Calu3 (cell line): Measurements from ENCODE around the gene UTRN. TPM values are rescaled to one million over a fixed set of nuclear protein-coding genes. Genes with fewer than 3 reads are reported as not detected.

Experiments used
- BruUV-seq: library from RNA; stranded (reverse); fragments of 400-500 nt; replicated peaks from 2 replicates; lab custom pipeline; 2021; lab: Mats Ljungman, UMichigan
- CTCF ChIA-PET: fragments of 300-600 bp; sonication (Branson Sonifier 250); formaldehyde crosslinking; loops from one replicate; lab custom pipeline; 2022; ENCODE audit warnings: antibody characterized with exemption; lab: Charles Lee
- DNase-seq: peaks from one replicate; pipeline ENCODE4 v3.0.0; 2022
- H3K27ac Mint-ChIP-seq: one replicate; pipeline ENCODE4 v1.8.0; 2022; ENCODE audit warnings: mixed read lengths; ENCODE audit not compliant: unreplicated experiment
- H3K27me3 Mint-ChIP-seq: one replicate; pipeline ENCODE4 v1.8.0; 2022; ENCODE audit warnings: mixed read lengths; ENCODE audit not compliant: unreplicated experiment
- H3K36me3 Mint-ChIP-seq: one replicate; pipeline ENCODE4 v1.8.0; 2022; ENCODE audit warnings: mild to moderate bottlenecking, moderate library complexity, mixed read lengths; ENCODE audit not compliant: insufficient read depth, unreplicated experiment
- H3K4me1 Mint-ChIP-seq: one replicate; pipeline ENCODE4 v1.8.0; 2022; ENCODE audit warnings: mild to moderate bottlenecking, low read depth, mixed read lengths; ENCODE audit not compliant: unreplicated experiment
- H3K4me3 Mint-ChIP-seq: one replicate; pipeline ENCODE4 v1.8.0; 2022; ENCODE audit warnings: mild to moderate bottlenecking, low read depth, moderate library complexity, mixed read lengths; ENCODE audit not compliant: unreplicated experiment
- H3K9me3 Mint-ChIP-seq: one replicate; pipeline ENCODE4 v1.8.0; 2022; ENCODE audit warnings: low read depth, mixed read lengths; ENCODE audit not compliant: unreplicated experiment
- intact Hi-C: fragments of 100-400 bp; cut with micrococcal nuclease; formaldehyde crosslinking; loops from one replicate; pipeline ENCODE4 v1.10.0; 2022; ENCODE audit not compliant: unreplicated experiment
- total RNA-seq: library from RNA; stranded (reverse); gene quantifications from 2 replicates; pipeline ENCODE4 v1.2.3, GENCODE V29; 2022
- TF ChIP-seq, protein P1 (sequence below): fragments of 200-600 bp; IDR thresholded peaks from one replicate; pipeline ENCODE4 v1.8.0; 2022; ENCODE audit warnings: antibody characterized with exemption; ENCODE audit not compliant: unreplicated experiment

UTRN gene
- total RNA-seq, 1 experiment from 2014 or later: 109 TPM

DNA sequence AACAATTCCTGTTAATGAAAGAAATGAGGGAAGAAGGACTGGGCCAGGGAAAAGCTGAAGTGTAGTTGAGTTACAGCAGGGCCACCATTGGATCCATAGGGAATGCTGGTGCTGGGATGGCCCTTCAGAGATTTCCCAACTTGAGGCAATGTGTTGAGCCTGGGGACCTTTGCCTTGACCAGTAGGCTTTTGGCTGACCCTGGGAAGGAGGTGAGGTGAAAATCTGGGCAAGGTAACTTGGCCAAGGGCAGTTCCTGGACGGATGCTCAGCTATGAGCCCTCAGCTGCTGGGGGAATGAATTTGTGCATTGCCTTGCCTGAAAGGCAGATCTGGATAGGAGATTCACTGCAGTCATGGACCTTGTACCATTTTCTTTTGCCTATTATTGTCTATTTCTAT, 20.4 kb downstream of the UTRN start:
- Mint-ChIP-seq H3K27me3 (no peaks in the 10 kb centered on the region), H3K27ac (no peak overlapping the region)
- CTCF ChIA-PET: no interaction called here

DNA sequence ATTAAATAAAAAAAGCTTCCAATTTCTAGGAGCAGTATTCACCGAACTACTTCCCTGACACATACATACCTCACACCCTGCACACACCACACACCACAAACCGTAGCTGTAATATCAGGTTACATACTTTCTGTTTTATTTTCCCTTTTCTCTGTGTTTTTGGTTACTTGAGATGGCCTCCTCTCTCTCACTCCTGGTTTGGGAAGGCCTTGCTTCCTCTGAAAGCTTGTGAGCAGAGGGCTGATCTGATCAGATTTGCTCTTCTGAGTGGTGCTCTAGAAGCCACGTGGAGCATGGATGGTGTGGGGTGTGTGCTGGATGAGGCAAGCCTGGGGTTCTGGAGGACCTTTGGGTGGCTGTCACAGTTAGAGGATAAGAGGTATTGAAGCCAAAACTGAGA, 20.9 kb downstream of the UTRN start:
- Mint-ChIP-seq H3K4me3 (no peak overlapping the region), H3K9me3 (no peaks in the 10 kb centered on the region), H3K36me3 (peaks cover 21% of the 10 kb centered on the region), H3K27me3 (no peaks in the 10 kb centered on the region), H3K27ac (no peak overlapping the region), H3K4me1 (peaks cover 31% of the 10 kb centered on the region)
- TF ChIP-seq, protein P1, sequence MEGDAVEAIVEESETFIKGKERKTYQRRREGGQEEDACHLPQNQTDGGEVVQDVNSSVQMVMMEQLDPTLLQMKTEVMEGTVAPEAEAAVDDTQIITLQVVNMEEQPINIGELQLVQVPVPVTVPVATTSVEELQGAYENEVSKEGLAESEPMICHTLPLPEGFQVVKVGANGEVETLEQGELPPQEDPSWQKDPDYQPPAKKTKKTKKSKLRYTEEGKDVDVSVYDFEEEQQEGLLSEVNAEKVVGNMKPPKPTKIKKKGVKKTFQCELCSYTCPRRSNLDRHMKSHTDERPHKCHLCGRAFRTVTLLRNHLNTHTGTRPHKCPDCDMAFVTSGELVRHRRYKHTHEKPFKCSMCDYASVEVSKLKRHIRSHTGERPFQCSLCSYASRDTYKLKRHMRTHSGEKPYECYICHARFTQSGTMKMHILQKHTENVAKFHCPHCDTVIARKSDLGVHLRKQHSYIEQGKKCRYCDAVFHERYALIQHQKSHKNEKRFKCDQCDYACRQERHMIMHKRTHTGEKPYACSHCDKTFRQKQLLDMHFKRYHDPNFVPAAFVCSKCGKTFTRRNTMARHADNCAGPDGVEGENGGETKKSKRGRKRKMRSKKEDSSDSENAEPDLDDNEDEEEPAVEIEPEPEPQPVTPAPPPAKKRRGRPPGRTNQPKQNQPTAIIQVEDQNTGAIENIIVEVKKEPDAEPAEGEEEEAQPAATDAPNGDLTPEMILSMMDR: no peak
- CTCF ChIA-PET: interaction anchor here (1.2 kb wide), 1 partner anchor 10 kb away, joined by 3 read pairs; no protein-coding TSS in a partner anchor
- DNase-seq: no peak
- intact Hi-C loops: no loop called here
- no TSS peak for BruUV-seq

More for the DNA sequence above, 20.4 kb downstream of the UTRN start:
- intact Hi-C loops: no loop called here
- Mint-ChIP-seq H3K36me3 (peaks cover 21% of the 10 kb centered on the region), H3K4me1 (peaks cover 31% of the 10 kb centered on the region), H3K9me3 (no peaks in the 10 kb centered on the region), H3K4me3 (no peak overlapping the region)
- TF ChIP-seq, protein P1: no peak
- no TSS peak for BruUV-seq
- DNase-seq: no peak

DNA sequence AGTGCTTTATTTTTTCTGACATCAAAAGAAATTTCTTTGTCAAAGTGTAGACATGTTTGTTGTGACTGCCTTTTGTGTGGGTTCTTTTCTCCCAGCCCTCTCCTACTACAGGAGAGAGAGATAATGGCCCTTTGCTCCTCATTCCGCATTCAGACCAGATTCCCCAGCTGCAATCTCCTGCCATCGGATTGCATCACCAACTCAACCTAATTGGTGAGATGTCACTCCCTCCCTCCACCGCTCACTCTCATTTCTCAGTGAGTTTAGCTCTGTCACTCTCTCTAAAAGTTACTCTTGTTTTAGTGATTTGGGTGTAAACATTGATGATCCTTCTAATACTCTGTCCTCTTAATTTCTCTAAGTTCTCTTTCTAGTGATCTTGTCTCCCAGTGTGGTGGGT, 22.7 kb downstream of the UTRN start:
- H3K36me3 Mint-ChIP-seq: peaks cover 16% of the 10 kb centered on the region
- intact Hi-C loops: no loop called here
- CTCF ChIA-PET: no interaction called here
- TF ChIP-seq, protein P1: no peak
- no peaks in the 10 kb centered on the region for H3K9me3 Mint-ChIP-seq
- no peaks in the 10 kb centered on the region for H3K27me3 Mint-ChIP-seq
- H3K27ac Mint-ChIP-seq: no peak overlapping the region
- BruUV-seq: no TSS peak
- no peak overlapping the region for H3K4me3 Mint-ChIP-seq
- DNase-seq: no peak
- H3K4me1 Mint-ChIP-seq: peaks cover 24% of the 10 kb centered on the region

DNA sequence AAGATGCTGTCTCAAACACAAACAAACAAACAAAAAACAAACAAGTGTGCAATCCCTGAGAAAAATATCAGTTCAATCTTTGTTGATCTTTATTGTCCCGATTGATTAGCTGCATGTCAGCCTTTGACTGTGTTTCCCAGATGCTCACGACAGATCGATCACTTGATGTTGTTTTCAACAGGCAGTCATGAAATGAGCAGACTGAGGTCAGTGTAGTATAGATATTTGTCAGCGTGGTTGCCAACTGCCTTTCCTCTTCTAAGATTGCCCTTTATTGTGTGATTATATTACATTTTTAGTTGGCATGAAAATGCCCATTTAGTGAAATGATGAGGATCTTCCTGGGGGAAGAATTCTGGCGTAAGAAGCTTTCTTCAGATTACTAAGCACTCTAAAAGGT, 25.6 kb downstream of the UTRN start:
- no peak for DNase-seq
- Mint-ChIP-seq H3K27me3 (no peaks in the 10 kb centered on the region), H3K4me1 (peaks cover 31% of the 10 kb centered on the region), H3K9me3 (no peaks in the 10 kb centered on the region), H3K36me3 (peaks cover 12% of the 10 kb centered on the region), H3K4me3 (no peak overlapping the region), H3K27ac (no peak overlapping the region)
- BruUV-seq: no TSS peak
- CTCF ChIA-PET: interaction anchor here (0.6 kb wide), 1 partner anchor 26 kb away, joined by 3 read pairs; no protein-coding TSS in a partner anchor
- TF ChIP-seq, protein P1: no peak
- intact Hi-C loops: no loop called here
